ENCODE measurements around the gene NFIX. TPM values are rescaled to one million over a fixed set of nuclear protein-coding genes. Genes with fewer than 3 reads are reported as not detected.
"Not testable (repeated sequence)": the region's sequence is repeated elsewhere in the genome, so short reads cannot be mapped to it uniquely, and the experiment has no call there.

Gene NFIX
- total and polyA plus RNA-seq, 2 donors (not counting 1 experiment from before 2014, with no cell fraction given), result 35.7 to 74.8 TPM

DNA sequence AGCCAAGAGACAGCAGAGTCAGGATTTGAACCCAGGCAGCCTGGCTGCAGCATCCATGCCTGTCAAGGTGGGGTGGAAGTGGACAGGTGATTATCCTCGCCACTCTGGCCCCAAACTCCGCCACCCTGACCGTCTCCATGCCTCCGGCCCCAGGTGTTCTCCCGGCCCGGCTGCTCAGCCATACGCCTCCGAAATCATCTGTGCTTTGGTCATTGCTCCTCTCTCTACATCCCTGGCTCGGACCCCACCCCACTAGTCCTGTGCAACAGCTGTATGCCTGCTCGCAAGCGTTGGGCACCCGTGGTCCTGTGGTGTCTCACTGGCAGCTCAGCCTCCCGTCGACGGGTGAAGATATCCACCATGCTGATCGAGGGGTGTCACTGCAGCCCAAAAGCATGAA, 22.0 kb upstream of the NFIX start:
- no peak for TF ChIP-seq CTCF (conservative IDR thresholded peaks at IDR 0.05 in 1 of 2, IDR thresholded peaks at IDR 0.05 in 1 of 2; ENCODE audit: low read depth in 1 of 2, low read length in 2 of 2)
- H3K4me2 ChIP-seq (ENCODE audit: extremely low read depth, insufficient read depth, low read length), result no peak overlapping the region
- H3K9ac ChIP-seq (ENCODE audit: insufficient read depth, low read length), result no peak overlapping the region
- DNase-seq (ENCODE audit: low read depth in 2 of 2), result no peak
- H4K20me1 ChIP-seq (ENCODE audit: control insufficient read depth, extremely low read depth, insufficient read depth, low read length), result no peaks in the 10 kb centered on the region
- no peaks in the 10 kb centered on the region for H3K79me2 ChIP-seq (ENCODE audit: control insufficient read depth, insufficient read depth, low read length)
- no peak overlapping the region for H3K4me3 ChIP-seq (replicated peaks in 1 of 4; ENCODE audit: control extremely low read depth in 1 of 4, insufficient read depth in 1 of 4, low read depth in 3 of 4, low read length in 4 of 4)
- no peaks in the 10 kb centered on the region for H3K36me3 ChIP-seq (ENCODE audit: control insufficient read depth, insufficient read depth, low read length)
- H3K27ac ChIP-seq (ENCODE audit: insufficient read depth, low read length), result no peak overlapping the region
- no peaks in the 10 kb centered on the region for H3K27me3 ChIP-seq (ENCODE audit: control insufficient read depth, insufficient read depth, low read length)
- no peaks in the 10 kb centered on the region for H3K9me3 ChIP-seq (ENCODE audit: control insufficient read depth, insufficient read depth, low read depth, low read length)
- H3K4me1 ChIP-seq (ENCODE audit: control insufficient read depth, extremely low read depth, insufficient read depth, low read length), result no peaks in the 10 kb centered on the region
- H2AFZ ChIP-seq (ENCODE audit: low read length), result no peak overlapping the region

DNA sequence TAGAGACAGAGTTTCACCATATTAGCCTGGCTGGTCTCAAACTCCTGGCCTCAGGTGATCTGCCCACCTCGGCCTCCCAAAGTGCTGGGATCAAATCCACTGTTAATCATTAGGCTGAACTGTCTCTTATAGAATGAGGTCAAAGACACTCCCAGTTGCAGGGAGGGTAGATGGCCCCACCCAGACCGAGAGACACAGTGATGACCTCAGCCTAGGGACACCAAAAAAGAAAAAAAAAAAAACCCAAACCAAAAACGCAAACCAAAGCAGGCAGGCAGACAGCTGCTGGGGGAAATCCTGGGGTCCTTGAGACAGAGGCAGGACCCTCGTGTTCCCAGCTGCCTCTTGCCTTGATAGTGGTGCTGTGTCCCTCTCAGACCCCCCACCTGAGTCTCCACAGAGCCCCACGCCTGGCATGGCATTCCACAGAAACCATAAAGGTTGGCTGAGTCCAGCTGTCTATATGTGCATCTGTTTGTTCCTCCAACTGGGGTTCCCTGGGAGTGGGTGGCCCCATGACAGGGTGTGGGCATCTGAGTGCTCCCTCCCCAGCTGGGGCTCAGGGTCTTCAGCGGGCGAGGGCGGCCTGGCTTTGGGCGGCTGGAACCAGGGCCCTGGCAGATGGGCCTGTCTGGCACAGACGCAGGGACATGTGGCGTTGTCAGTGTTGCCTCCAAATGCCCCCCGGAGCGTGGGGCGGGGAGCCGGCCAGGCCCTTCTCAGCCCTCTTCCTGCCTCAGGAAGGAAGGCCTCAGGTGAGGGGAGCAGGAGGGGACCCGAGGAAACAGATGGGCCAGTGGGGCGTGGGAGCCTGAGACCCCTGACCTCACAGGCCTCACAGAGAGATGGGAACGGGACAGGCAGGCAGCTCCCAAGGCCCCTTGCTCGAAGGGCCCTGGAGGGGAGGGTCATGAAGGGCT, 20.7 kb upstream of the NFIX start:
- H3K4me3 ChIP-seq (replicated peaks in 1 of 4; ENCODE audit: control extremely low read depth in 1 of 4, insufficient read depth in 1 of 4, low read depth in 3 of 4, low read length in 4 of 4), result no peak overlapping the region
- H3K9me3 ChIP-seq (ENCODE audit: control insufficient read depth, insufficient read depth, low read depth, low read length), result no peaks in the 10 kb centered on the region
- no peaks in the 10 kb centered on the region for H3K27me3 ChIP-seq (ENCODE audit: control insufficient read depth, insufficient read depth, low read length)
- no peaks in the 10 kb centered on the region for H3K36me3 ChIP-seq (ENCODE audit: control insufficient read depth, insufficient read depth, low read length)
- H3K4me1 ChIP-seq (ENCODE audit: control insufficient read depth, extremely low read depth, insufficient read depth, low read length), result no peaks in the 10 kb centered on the region
- TF ChIP-seq EZH2 (IDR thresholded peaks at IDR 0.05; ENCODE audit: low read length, missing control alignments) (no peak), CTCF (conservative IDR thresholded peaks at IDR 0.05 in 1 of 2, IDR thresholded peaks at IDR 0.05 in 1 of 2; ENCODE audit: low read depth in 1 of 2, low read length in 2 of 2) (no peak)
- H3K4me2 ChIP-seq (ENCODE audit: extremely low read depth, insufficient read depth, low read length), result no peak overlapping the region
- no peak overlapping the region for H3K9ac ChIP-seq (ENCODE audit: insufficient read depth, low read length)
- H2AFZ ChIP-seq (ENCODE audit: low read length), result no peak overlapping the region
- no peak for DNase-seq (ENCODE audit: low read depth in 2 of 2)
- H3K27ac ChIP-seq (ENCODE audit: insufficient read depth, low read length), result no peak overlapping the region
- H4K20me1 ChIP-seq (ENCODE audit: control insufficient read depth, extremely low read depth, insufficient read depth, low read length), result no peaks in the 10 kb centered on the region
- no peaks in the 10 kb centered on the region for H3K79me2 ChIP-seq (ENCODE audit: control insufficient read depth, insufficient read depth, low read length)

- no peak for DNase-seq (ENCODE audit: low read depth in 2 of 2)
- no peaks in the 10 kb centered on the region for H3K9me3 ChIP-seq (ENCODE audit: control insufficient read depth, insufficient read depth, low read depth, low read length)
- H3K9ac ChIP-seq (ENCODE audit: insufficient read depth, low read length), result no peak overlapping the region
- TF ChIP-seq CTCF (conservative IDR thresholded peaks at IDR 0.05 in 1 of 2, IDR thresholded peaks at IDR 0.05 in 1 of 2; ENCODE audit: low read depth in 1 of 2, low read length in 2 of 2), result no peak
- TF ChIP-seq EZH2 (IDR thresholded peaks at IDR 0.05; ENCODE audit: low read length, missing control alignments), result no peak
- H3K4me2 ChIP-seq (ENCODE audit: extremely low read depth, insufficient read depth, low read length), result no peak overlapping the region
- no peaks in the 10 kb centered on the region for H3K27me3 ChIP-seq (ENCODE audit: control insufficient read depth, insufficient read depth, low read length)
- no peak overlapping the region for H2AFZ ChIP-seq (ENCODE audit: low read length)
- no peak overlapping the region for H3K27ac ChIP-seq (ENCODE audit: insufficient read depth, low read length)
- no peaks in the 10 kb centered on the region for H4K20me1 ChIP-seq (ENCODE audit: control insufficient read depth, extremely low read depth, insufficient read depth, low read length)
- H3K36me3 ChIP-seq (ENCODE audit: control insufficient read depth, insufficient read depth, low read length), result no peaks in the 10 kb centered on the region
- no peaks in the 10 kb centered on the region for H3K79me2 ChIP-seq (ENCODE audit: control insufficient read depth, insufficient read depth, low read length)
- H3K4me3 ChIP-seq (replicated peaks in 1 of 4; ENCODE audit: control extremely low read depth in 1 of 4, insufficient read depth in 1 of 4, low read depth in 3 of 4, low read length in 4 of 4), result no peak overlapping the region
- H3K4me1 ChIP-seq (ENCODE audit: control insufficient read depth, extremely low read depth, insufficient read depth, low read length), result no peaks in the 10 kb centered on the region
Observed at GRCh38 chr19:12975221-12975741, 20.0 kb upstream of the NFIX start.

GRCh38 chr19:12976109-12976508, 19.2 kb upstream of the NFIX start:
- H2AFZ ChIP-seq (ENCODE audit: low read length); H3K27ac ChIP-seq (ENCODE audit: insufficient read depth, low read length); H3K79me2 ChIP-seq (ENCODE audit: control insufficient read depth, insufficient read depth, low read length): not testable (repeated sequence)

More at GRCh38 chr19:12976109-12976508, 19.2 kb upstream of the NFIX start:
- H3K4me2 ChIP-seq (ENCODE audit: extremely low read depth, insufficient read depth, low read length); H3K4me3 ChIP-seq (replicated peaks in 1 of 4; ENCODE audit: control extremely low read depth in 1 of 4, insufficient read depth in 1 of 4, low read depth in 3 of 4, low read length in 4 of 4); H3K27me3 ChIP-seq (ENCODE audit: control insufficient read depth, insufficient read depth, low read length); H3K9me3 ChIP-seq (ENCODE audit: control insufficient read depth, insufficient read depth, low read depth, low read length); H3K4me1 ChIP-seq (ENCODE audit: control insufficient read depth, extremely low read depth, insufficient read depth, low read length); DNase-seq (ENCODE audit: low read depth in 2 of 2); H3K36me3 ChIP-seq (ENCODE audit: control insufficient read depth, insufficient read depth, low read length); H4K20me1 ChIP-seq (ENCODE audit: control insufficient read depth, extremely low read depth, insufficient read depth, low read length); H3K9ac ChIP-seq (ENCODE audit: insufficient read depth, low read length): not testable (repeated sequence)
